Mesenchymal stem cell (in vitro differentiated cells and primary cell): ENCODE measurements around the gene FHIT.

Experiments
- DNase-seq: peaks from one replicate; pipeline ENCODE4 v3.0.0-alpha.2; 2013
- H2AFZ ChIP-seq: one replicate; pipeline ENCODE4 v1.6.1; 2013; ENCODE audit warnings: low read depth, mild to moderate bottlenecking, control low read depth, inconsistent platforms, low read length, moderate library complexity
- H2AK5ac ChIP-seq: 2 replicates; pipeline ENCODE4 v1.6.1; 2013; ENCODE audit warnings: low read length, moderate library complexity, mild to moderate bottlenecking, inconsistent platforms; ENCODE audit not compliant: severe bottlenecking
- H2BK120ac ChIP-seq: one replicate; pipeline ENCODE4 v1.6.1; 2013; ENCODE audit warnings: low read depth, mild to moderate bottlenecking, inconsistent platforms, low read length, moderate library complexity
- H2BK12ac ChIP-seq, 2 experiments: one replicate each; pipeline ENCODE4 v1.6.1; 2013; ENCODE audit warnings: inconsistent platforms in 2 of 2, low read length in 2 of 2, mild to moderate bottlenecking in 2 of 2, moderate library complexity in 2 of 2, control low read depth in 1 of 2
- H2BK15ac ChIP-seq: one replicate; pipeline ENCODE4 v1.6.1; 2013; ENCODE audit warnings: mild to moderate bottlenecking, low read depth, inconsistent platforms; ENCODE audit not compliant: poor library complexity, severe bottlenecking
- H2BK5ac ChIP-seq: 2 replicates; pipeline ENCODE4 v1.6.1; 2013; ENCODE audit warnings: low read depth, mild to moderate bottlenecking, low read length, control low read depth, inconsistent platforms; ENCODE audit not compliant: poor library complexity, severe bottlenecking
- H3K14ac ChIP-seq, 2 experiments: one replicate each; pipeline ENCODE4 v1.6.1; 2013; ENCODE audit warnings: inconsistent platforms in 2 of 2, low read length in 2 of 2, control low read depth in 1 of 2, mild to moderate bottlenecking in 1 of 2, moderate library complexity in 1 of 2
- H3K18ac ChIP-seq, 2 experiments: one replicate each; pipeline ENCODE4 v1.6.1; 2013; ENCODE audit warnings: inconsistent platforms in 2 of 2, low read length in 2 of 2, control low read depth in 1 of 2, low read depth in 1 of 2, mild to moderate bottlenecking in 1 of 2
- H3K23ac ChIP-seq, 2 experiments: one replicate each; pipeline ENCODE4 v1.6.1; 2013; ENCODE audit warnings: inconsistent platforms in 2 of 2, low read length in 2 of 2, mild to moderate bottlenecking in 2 of 2, moderate library complexity in 2 of 2, control low read depth in 1 of 2
- H3K27ac ChIP-seq: 2 replicates; pipeline ENCODE4 v1.5.1; 2013; ENCODE audit warnings: mild to moderate bottlenecking, moderate library complexity, low read length, control low read depth, inconsistent platforms; ENCODE audit not compliant: poor library complexity, severe bottlenecking
- H3K27me3 ChIP-seq, 2 experiments: 2 replicates each; pipeline versions ENCODE4 v1.6.1 to v1.7.0; 2013; ENCODE audit warnings: low read length in 2 of 2, mild to moderate bottlenecking in 2 of 2, moderate library complexity in 2 of 2, control low read depth in 1 of 2, inconsistent platforms in 1 of 2; ENCODE audit not compliant: control insufficient read depth in 1 of 2, insufficient read depth in 1 of 2
- H3K36me3 ChIP-seq, 2 experiments: 2 replicates each; pipeline versions ENCODE4 v1.6.1 to v1.7.0; 2013; ENCODE audit warnings: low read length in 2 of 2, control low read depth in 1 of 2, inconsistent platforms in 1 of 2, low read depth in 1 of 2, mild to moderate bottlenecking in 1 of 2; ENCODE audit not compliant: insufficient read depth in 2 of 2, control insufficient read depth in 1 of 2
- H3K4ac ChIP-seq, 2 experiments: one replicate each; pipeline ENCODE4 v1.6.1; 2013; ENCODE audit warnings: inconsistent platforms in 2 of 2, low read length in 2 of 2, mild to moderate bottlenecking in 2 of 2, moderate library complexity in 2 of 2, control low read depth in 1 of 2, low read depth in 1 of 2
- H3K4me1 ChIP-seq: 2 replicates; pipeline ENCODE4 v1.6.1; 2013; ENCODE audit warnings: low read depth, low read length, control low read depth; ENCODE audit not compliant: control insufficient read depth, insufficient read depth
- H3K4me2 ChIP-seq: 2 replicates; pipeline ENCODE4 v1.6.1; 2013; ENCODE audit warnings: low read length, mild to moderate bottlenecking, inconsistent platforms; ENCODE audit not compliant: poor library complexity, severe bottlenecking
- H3K4me3 ChIP-seq, 2 experiments: 2 replicates each; pipeline versions ENCODE4 v1.5.1 to v1.7.0; 2013; ENCODE audit warnings: low read length in 2 of 2, mild to moderate bottlenecking in 2 of 2, control low read depth in 1 of 2, low read depth in 1 of 2; ENCODE audit not compliant: insufficient read depth in 1 of 2
- H3K79me1 ChIP-seq: replicated peaks from 2 replicates; pipeline ENCODE4 v1.6.1; 2013; ENCODE audit warnings: mild to moderate bottlenecking, control low read depth, low read length, inconsistent platforms; ENCODE audit not compliant: poor library complexity, severe bottlenecking
- H3K9ac ChIP-seq: 2 replicates; pipeline ENCODE4 v1.7.0; 2013; ENCODE audit warnings: mild to moderate bottlenecking, low read length, moderate library complexity
- H3K9me3 ChIP-seq: 2 replicates; pipeline ENCODE4 v1.7.0; 2013; ENCODE audit warnings: mild to moderate bottlenecking, low read length; ENCODE audit not compliant: control insufficient read depth
- H4K8ac ChIP-seq: one replicate; pipeline ENCODE4 v1.6.1; 2013; ENCODE audit warnings: inconsistent platforms, mild to moderate bottlenecking, low read length, moderate library complexity
- H4K91ac ChIP-seq: one replicate; pipeline ENCODE4 v1.6.1; 2013; ENCODE audit warnings: mild to moderate bottlenecking, low read length, inconsistent platforms
- WGBS: methylation state at CpG from one replicate; pipeline ENCODE4 v1.1.7; 2013; ENCODE audit warnings: mixed read lengths; 5-methylcytosine and 5-hydroxymethylcytosine counted together

FHIT gene

GRCh38 chr3:60827666-60828065 lies 423.6 kb downstream of the FHIT start:
- Histone ChIP-seq H3K79me1 (no peaks in the 10 kb centered on the region), H2BK5ac (no peak overlapping the region), H3K9ac (no peak overlapping the region), H4K91ac (no peak overlapping the region), H3K18ac (no peak overlapping the region), H2BK120ac (no peak overlapping the region), H3K4me3 (no peak overlapping the region), H2AK5ac (no peak overlapping the region), H3K27ac (no peak overlapping the region), H2AFZ (no peak overlapping the region), H3K4me2 (no peak overlapping the region), H3K4ac (no peak overlapping the region), H2BK15ac (no peak overlapping the region), H3K23ac (no peak overlapping the region), H4K8ac (no peak overlapping the region), H3K27me3 (no peaks in the 10 kb centered on the region), H3K36me3 (no peaks in the 10 kb centered on the region), H3K4me1 (no peaks in the 10 kb centered on the region), H2BK12ac (no peak overlapping the region), H3K14ac (no peak overlapping the region), H3K9me3 (peaks cover 3% of the 10 kb centered on the region)
- WGBS, result 70% methylated on average over 1 of the region's 1 CpG
- DNase-seq, result no peak

DNA sequence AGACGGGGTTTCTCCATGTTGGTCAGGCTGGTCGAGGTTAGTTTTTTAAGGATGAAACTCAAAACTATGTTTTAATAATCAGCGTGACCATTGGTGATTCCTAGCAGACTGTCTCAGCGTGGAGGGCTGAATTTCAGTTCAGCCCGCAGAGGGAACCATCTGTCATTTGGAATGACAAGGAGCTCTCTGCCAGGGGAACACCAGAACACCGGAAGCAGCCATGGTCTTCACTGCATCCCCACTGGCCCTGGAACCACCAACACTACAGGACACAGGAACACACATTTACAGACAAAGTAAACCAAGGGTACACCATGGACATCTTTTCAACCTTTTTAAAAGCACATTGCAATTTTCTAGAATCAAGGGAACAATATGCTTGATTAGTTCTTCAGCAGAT lies 424.7 kb downstream of the FHIT start:
- H3K18ac ChIP-seq, result no peak overlapping the region
- no peaks in the 10 kb centered on the region for H3K36me3 ChIP-seq
- H2BK15ac ChIP-seq, result no peak overlapping the region
- no peaks in the 10 kb centered on the region for H3K27me3 ChIP-seq
- no peak overlapping the region for H2BK12ac ChIP-seq
- no peaks in the 10 kb centered on the region for H3K79me1 ChIP-seq
- no peak overlapping the region for H3K27ac ChIP-seq
- no peak overlapping the region for H3K4me3 ChIP-seq
- DNase-seq, result no peak
- no peak overlapping the region for H2BK5ac ChIP-seq
- WGBS, result 91% methylated on average over 6 of the region's 6 CpGs
- H4K8ac ChIP-seq, result no peak overlapping the region
- H3K23ac ChIP-seq, result no peak overlapping the region
- H3K4me1 ChIP-seq, result no peaks in the 10 kb centered on the region
- no peak overlapping the region for H3K4me2 ChIP-seq
- no peak overlapping the region for H2AFZ ChIP-seq
- no peak overlapping the region for H3K9ac ChIP-seq
- H2AK5ac ChIP-seq, result no peak overlapping the region
- no peak overlapping the region for H3K14ac ChIP-seq
- H3K9me3 ChIP-seq, result peaks cover 3% of the 10 kb centered on the region
- H2BK120ac ChIP-seq, result no peak overlapping the region
- H3K4ac ChIP-seq, result no peak overlapping the region
- H4K91ac ChIP-seq, result no peak overlapping the region

DNA sequence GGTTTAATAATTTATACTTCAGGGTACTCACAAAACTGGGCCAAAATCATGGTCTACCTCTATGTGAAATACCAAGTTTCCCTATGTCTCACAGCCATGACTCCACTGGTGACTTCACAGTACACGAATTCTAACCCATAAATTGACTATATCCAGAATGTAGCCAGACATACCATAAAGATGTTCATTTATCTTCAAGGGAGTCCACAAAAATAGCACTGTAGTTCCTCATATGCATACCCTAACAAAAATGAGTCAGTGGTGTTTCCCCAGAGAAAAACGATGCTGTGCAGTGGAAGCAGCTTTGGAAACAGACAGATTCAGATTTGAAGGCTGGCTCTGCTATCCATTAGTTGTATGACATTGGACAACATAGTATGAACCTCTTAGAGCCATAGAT lies 438.8 kb downstream of the FHIT start:
- Histone ChIP-seq H3K27me3 (no peaks in the 10 kb centered on the region), H2BK12ac (no peak overlapping the region), H2BK5ac (no peak overlapping the region), H4K8ac (no peak overlapping the region), H2BK120ac (no peak overlapping the region), H3K9me3 (no peaks in the 10 kb centered on the region), H3K4me2 (no peak overlapping the region), H3K36me3 (no peaks in the 10 kb centered on the region), H4K91ac (no peak overlapping the region), H3K4ac (no peak overlapping the region), H3K4me1 (no peaks in the 10 kb centered on the region), H3K9ac (no peak overlapping the region), H3K79me1 (no peaks in the 10 kb centered on the region), H2AK5ac (no peak overlapping the region), H2BK15ac (no peak overlapping the region), H3K18ac (no peak overlapping the region), H3K4me3 (no peak overlapping the region), H3K14ac (no peak overlapping the region), H2AFZ (no peak overlapping the region), H3K23ac (no peak overlapping the region), H3K27ac (no peak overlapping the region)
- DNase-seq, result no peak
- WGBS, result 40% methylated on average over 2 of the region's 2 CpGs

GRCh38 chr3:60810881-60811280 lies 440.4 kb downstream of the FHIT start:
- no peak overlapping the region for H2BK15ac ChIP-seq
- no peak overlapping the region for H4K8ac ChIP-seq
- DNase-seq, result no peak
- 100% methylated on average over 3 of the region's 4 CpGs for WGBS
- H2BK5ac ChIP-seq, result no peak overlapping the region
- H3K14ac ChIP-seq, result no peak overlapping the region
- no peaks in the 10 kb centered on the region for H3K36me3 ChIP-seq
- no peaks in the 10 kb centered on the region for H3K9me3 ChIP-seq
- no peak overlapping the region for H3K4me3 ChIP-seq
- no peaks in the 10 kb centered on the region for H3K79me1 ChIP-seq
- H3K18ac ChIP-seq, result no peak overlapping the region
- H2AFZ ChIP-seq, result no peak overlapping the region
- no peak overlapping the region for H3K9ac ChIP-seq
- no peak overlapping the region for H2BK120ac ChIP-seq
- H3K27me3 ChIP-seq, result no peaks in the 10 kb centered on the region
- no peak overlapping the region for H3K23ac ChIP-seq
- no peak overlapping the region for H2BK12ac ChIP-seq
- no peak overlapping the region for H2AK5ac ChIP-seq
- no peak overlapping the region for H3K4ac ChIP-seq
- no peaks in the 10 kb centered on the region for H3K4me1 ChIP-seq
- no peak overlapping the region for H3K27ac ChIP-seq
- H4K91ac ChIP-seq, result no peak overlapping the region
- no peak overlapping the region for H3K4me2 ChIP-seq
